Large intestine (tissue), 3 donors: Measurements from ENCODE around the gene CAVIN3. TPM values are rescaled to one million over a fixed set of nuclear protein-coding genes. Genes with fewer than 3 reads are reported as not detected.
"Not testable (repeated sequence)": the region's sequence is repeated elsewhere in the genome, so short reads cannot be mapped to it uniquely, and the experiment has no call there.

Experiments
- DNase-seq, 2 donors: peaks; one replicate each; pipeline versions ENCODE4 v3.0.0 to v3.0.0-alpha.2; 2013
- H3K27ac ChIP-seq: one replicate; pipeline ENCODE4 v1.5.1; 2013; ENCODE audit warnings: low read length
- H3K27me3 ChIP-seq: 2 replicates; pipeline ENCODE4 v1.6.1; 2013; ENCODE audit warnings: low read length; ENCODE audit not compliant: control insufficient read depth, insufficient read depth
- H3K36me3 ChIP-seq: 2 replicates; pipeline ENCODE4 v1.6.1; 2013; ENCODE audit warnings: low read length; ENCODE audit not compliant: control insufficient read depth, insufficient read depth
- H3K4me1 ChIP-seq: one replicate; pipeline ENCODE4 v1.6.1; 2013; ENCODE audit warnings: low read length; ENCODE audit not compliant: control insufficient read depth, insufficient read depth
- H3K4me3 ChIP-seq: one replicate; pipeline ENCODE4 v1.5.1; 2013; ENCODE audit warnings: low read length
- H3K9me3 ChIP-seq: one replicate; pipeline ENCODE4 v1.6.1; 2013; ENCODE audit warnings: mild to moderate bottlenecking, low read depth, low read length, moderate library complexity; ENCODE audit not compliant: control insufficient read depth
- WGBS: methylation state at CpG from one replicate; pipeline ENCODE4 v1.1.5; 2013; ENCODE audit warnings: low lambda C conversion rate; ENCODE audit not compliant: insufficient coverage; 5-methylcytosine and 5-hydroxymethylcytosine counted together
- polyA plus RNA-seq: library from polyadenylated mRNA; unstranded; fragments of 120-200 nt; gene quantifications from one replicate; pipeline ENCODE4 v1.2.1, GENCODE V29; 2013

The CAVIN3 gene
- polyA plus RNA-seq, 1 donor: 16.4 TPM

DNA sequence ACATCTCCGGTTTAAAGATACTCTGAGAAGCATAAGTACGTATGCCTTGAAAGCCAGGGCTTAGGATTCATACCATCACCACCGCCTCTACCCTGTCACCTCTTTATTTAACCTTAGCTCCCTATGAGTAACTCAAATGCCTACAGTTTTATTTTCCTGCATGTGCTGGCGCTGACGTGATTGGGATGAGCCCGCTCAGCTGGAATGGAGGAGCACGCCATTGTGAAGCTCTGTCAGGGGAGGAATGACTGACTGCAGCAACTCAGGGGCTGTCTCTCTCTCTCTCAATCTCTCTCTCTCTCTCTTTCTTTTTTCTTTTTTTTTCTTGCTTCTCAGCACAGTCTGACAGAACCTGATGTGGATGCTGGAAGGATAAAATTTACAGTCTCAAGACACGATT is 12.4 kb downstream of the CAVIN3 start:
- no peak overlapping the region for H3K27ac ChIP-seq
- WGBS: 69% methylated on average over 5 of the region's 8 CpGs
- H3K27me3 ChIP-seq: peaks cover 18% of the 10 kb centered on the region
- H3K36me3 ChIP-seq: no peaks in the 10 kb centered on the region
- H3K4me3 ChIP-seq: no peak overlapping the region
- no peak for DNase-seq
- H3K4me1 ChIP-seq: no peaks in the 10 kb centered on the region
- no peaks in the 10 kb centered on the region for H3K9me3 ChIP-seq

DNA sequence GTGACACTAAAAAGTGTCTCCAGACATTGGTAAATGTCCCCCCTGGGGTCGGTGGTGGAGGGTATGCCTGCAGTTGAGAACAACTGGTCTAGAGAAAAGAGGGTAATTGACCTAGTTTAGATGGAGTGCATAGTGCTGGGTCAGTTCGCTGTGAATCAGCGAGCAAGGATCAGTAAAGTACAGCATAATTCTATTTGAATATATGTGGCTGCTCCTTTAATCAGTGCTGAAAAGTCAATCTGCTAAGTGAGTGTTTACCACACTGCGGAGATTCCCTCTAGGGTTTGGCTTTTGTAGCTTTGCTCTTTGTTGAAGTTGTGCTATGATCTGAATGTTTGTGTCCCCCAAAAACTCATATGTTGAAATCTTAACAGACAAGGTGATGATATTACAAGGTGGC is 15.0 kb downstream of the CAVIN3 start:
- no CpG with 5 or more reads among the region's 4 CpGs for WGBS
- Histone ChIP-seq H3K36me3 (no peaks in the 10 kb centered on the region), H3K4me1 (no peaks in the 10 kb centered on the region)

GRCh38 chr11:6303661-6304060 is 16.6 kb downstream of the CAVIN3 start:
- DNase-seq: no peak
- H3K27me3 ChIP-seq: peaks cover 18% of the 10 kb centered on the region
- H3K4me3 ChIP-seq: no peak overlapping the region
- WGBS: 92% methylated on average over 2 of the region's 6 CpGs
- no peak overlapping the region for H3K27ac ChIP-seq
- no peaks in the 10 kb centered on the region for H3K36me3 ChIP-seq
- H3K4me1 ChIP-seq: no peaks in the 10 kb centered on the region
- no peaks in the 10 kb centered on the region for H3K9me3 ChIP-seq

More for the DNA sequence above, 15.0 kb downstream of the CAVIN3 start:
- no peak for DNase-seq
- H3K4me3 ChIP-seq: no peak overlapping the region
- no peaks in the 10 kb centered on the region for H3K9me3 ChIP-seq
- peaks cover 18% of the 10 kb centered on the region for H3K27me3 ChIP-seq
- H3K27ac ChIP-seq: no peak overlapping the region

- Histone ChIP-seq H3K36me3 (no peaks in the 10 kb centered on the region), H3K4me1 (no peaks in the 10 kb centered on the region)
Observed at GRCh38 chr11:6301096-6301495, 19.2 kb downstream of the CAVIN3 start.

DNA sequence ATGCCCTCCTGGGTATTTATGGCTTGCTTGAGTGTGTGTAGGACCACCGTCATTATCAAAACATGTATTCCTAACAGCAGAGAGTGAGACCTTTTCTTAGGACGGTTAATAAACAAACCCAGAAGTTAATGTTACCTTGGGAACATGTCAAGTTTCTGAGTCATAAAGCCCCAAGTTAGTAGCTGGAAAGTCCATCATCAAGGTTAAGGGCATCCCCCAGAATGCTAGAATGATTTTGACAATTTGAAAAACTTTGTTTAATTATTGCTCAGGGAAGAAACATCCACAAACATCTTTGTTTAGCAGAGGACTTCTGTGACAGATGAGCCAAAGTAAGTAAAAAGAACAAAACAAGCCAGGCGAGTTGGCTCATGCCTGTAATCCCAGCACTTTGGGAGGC is 20.0 kb downstream of the CAVIN3 start:
- Histone ChIP-seq H3K4me1 (no peaks in the 10 kb centered on the region), H3K9me3 (no peaks in the 10 kb centered on the region), H3K4me3 (no peak overlapping the region), H3K36me3 (no peaks in the 10 kb centered on the region), H3K27ac (no peak overlapping the region), H3K27me3 (peaks cover 5% of the 10 kb centered on the region)
- no peak for DNase-seq
- no CpG with 5 or more reads among the region's 3 CpGs for WGBS

More at GRCh38 chr11:6301096-6301495, 19.2 kb downstream of the CAVIN3 start:
- no peak overlapping the region for H3K4me3 ChIP-seq
- DNase-seq: no peak
- no peaks in the 10 kb centered on the region for H3K9me3 ChIP-seq
- H3K27me3 ChIP-seq: peaks cover 7% of the 10 kb centered on the region
- WGBS: 20% methylated on average over 1 of the region's 2 CpGs
- H3K27ac ChIP-seq: no peak overlapping the region

DNA sequence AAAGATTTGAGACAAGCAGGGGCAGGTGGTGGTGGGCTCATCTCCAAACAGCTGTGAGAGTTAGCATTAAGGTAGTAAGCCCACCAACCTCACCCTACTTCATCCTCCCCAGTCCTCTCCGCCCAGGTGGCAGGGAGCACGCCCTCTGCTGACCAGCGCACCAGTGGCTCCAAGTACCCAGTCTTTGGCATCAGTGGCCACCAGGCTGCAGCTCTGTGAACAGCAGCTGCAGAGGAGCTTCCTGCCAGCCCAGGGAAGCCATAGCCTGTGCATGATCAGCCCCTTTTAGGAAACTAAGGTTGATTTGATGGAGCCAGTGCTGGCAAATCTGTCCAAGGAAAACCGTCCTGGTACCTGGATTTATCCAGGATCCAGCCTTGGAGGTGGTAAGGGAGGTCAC is 21.7 kb downstream of the CAVIN3 start:
- H3K4me3 ChIP-seq: no peak overlapping the region
- no CpG with 5 or more reads among the region's 4 CpGs for WGBS
- no peak for DNase-seq
- H3K36me3 ChIP-seq: no peaks in the 10 kb centered on the region
- no peaks in the 10 kb centered on the region for H3K9me3 ChIP-seq
- H3K4me1 ChIP-seq: no peaks in the 10 kb centered on the region
- H3K27me3 ChIP-seq: peaks cover 2% of the 10 kb centered on the region
- H3K27ac ChIP-seq: no peak overlapping the region

DNA sequence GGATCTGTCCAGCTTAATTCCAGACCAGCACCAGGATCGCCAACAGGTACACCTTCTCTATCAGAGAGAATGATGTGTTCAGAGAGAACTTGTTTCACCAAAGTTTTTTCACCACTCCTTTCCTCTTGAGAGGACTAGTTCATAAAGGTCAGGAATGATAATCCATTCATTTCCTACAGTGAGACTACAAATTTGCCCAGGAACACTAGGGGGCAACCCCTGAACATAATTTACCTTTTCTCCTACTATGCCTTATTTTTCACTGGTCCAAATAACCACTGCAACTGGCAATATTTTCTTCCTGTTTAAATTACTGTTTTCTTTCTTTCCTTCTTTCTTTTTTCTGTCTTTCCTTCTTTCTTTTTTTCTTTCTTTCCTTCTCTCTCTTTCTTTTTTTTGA is 22.5 kb downstream of the CAVIN3 start:
- no peak for DNase-seq
- Histone ChIP-seq H3K4me1 (no peaks in the 10 kb centered on the region), H3K4me3 (no peak overlapping the region), H3K36me3 (no peaks in the 10 kb centered on the region), H3K9me3 (no peaks in the 10 kb centered on the region), H3K27ac (no peak overlapping the region), H3K27me3 (peaks cover 2% of the 10 kb centered on the region)
- whole genome bisulfite sequencing: no CpG with 5 or more reads among the region's 1 CpG

GRCh38 chr11:6285019-6285418 is 35.3 kb downstream of the CAVIN3 start:
- WGBS: no CpG with 5 or more reads among the region's 4 CpGs
- H3K27me3 ChIP-seq: peaks cover 13% of the 10 kb centered on the region
- no peak overlapping the region for H3K27ac ChIP-seq
- H3K36me3 ChIP-seq: no peaks in the 10 kb centered on the region
- no peak overlapping the region for H3K4me3 ChIP-seq
- no peak for DNase-seq
- peaks cover 2% of the 10 kb centered on the region for H3K4me1 ChIP-seq
- H3K9me3 ChIP-seq: no peaks in the 10 kb centered on the region

DNA sequence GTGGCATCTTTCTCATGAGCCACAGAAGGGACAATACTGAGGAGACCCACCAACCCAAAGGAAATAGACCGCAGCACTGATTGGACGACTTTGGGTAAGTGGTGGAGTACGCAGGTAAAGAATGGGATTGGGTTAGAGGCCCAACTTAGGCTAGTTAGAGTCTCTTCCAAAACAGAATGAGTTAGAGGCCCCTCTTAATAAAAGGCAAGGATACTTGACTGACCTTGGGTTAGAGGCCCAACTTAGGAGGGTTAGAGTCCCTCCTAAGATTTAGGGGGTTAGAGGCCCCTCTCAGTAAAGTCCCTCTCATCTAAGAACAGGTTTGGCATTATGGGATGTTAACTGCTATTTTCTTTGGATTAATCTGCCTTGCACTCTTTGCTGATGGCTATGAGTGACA is 36.1 kb downstream of the CAVIN3 start:
- Histone ChIP-seq H3K36me3 (no peaks in the 10 kb centered on the region), H3K27me3 (peaks cover 13% of the 10 kb centered on the region), H3K27ac (no peak overlapping the region), H3K9me3 (no peaks in the 10 kb centered on the region), H3K4me1 (peaks cover 2% of the 10 kb centered on the region), H3K4me3 (no peak overlapping the region)
- DNase-seq: no peak
- 100% methylated on average over 1 of the region's 3 CpGs for WGBS

DNA sequence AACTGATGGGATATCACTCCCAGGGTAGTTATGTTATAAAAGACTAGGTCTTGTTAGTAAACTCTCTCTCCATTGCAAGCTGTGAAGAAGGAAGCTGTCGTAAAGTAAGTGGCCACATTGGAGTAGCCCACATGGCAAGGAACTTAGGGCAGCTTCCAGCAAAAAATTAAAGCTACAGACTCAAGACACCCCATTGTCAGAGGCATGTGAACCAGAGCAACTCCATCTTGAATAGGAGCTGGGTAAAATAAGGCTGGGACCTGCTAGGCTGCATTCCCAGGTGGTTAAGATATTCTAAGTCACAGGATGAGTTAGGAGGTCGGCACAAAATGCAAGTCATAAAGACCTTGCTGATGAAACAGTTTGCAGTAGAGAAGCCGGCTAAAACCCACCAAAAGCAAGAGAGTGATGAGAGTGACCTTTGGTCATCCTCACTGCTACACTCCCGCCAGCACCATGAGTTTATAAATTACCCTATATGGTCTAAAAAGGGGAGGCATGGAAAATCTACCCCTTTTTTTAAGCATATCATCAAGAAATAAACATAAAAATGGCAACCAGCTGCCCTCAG is 36.8 kb downstream of the CAVIN3 start:
- H3K4me3 ChIP-seq: no peak overlapping the region
- H3K27me3 ChIP-seq: peaks cover 13% of the 10 kb centered on the region
- no peaks in the 10 kb centered on the region for H3K9me3 ChIP-seq
- no peaks in the 10 kb centered on the region for H3K36me3 ChIP-seq
- WGBS: no CpG with 5 or more reads among the region's 4 CpGs
- DNase-seq: no peak
- peaks cover 2% of the 10 kb centered on the region for H3K4me1 ChIP-seq
- no peak overlapping the region for H3K27ac ChIP-seq

DNA sequence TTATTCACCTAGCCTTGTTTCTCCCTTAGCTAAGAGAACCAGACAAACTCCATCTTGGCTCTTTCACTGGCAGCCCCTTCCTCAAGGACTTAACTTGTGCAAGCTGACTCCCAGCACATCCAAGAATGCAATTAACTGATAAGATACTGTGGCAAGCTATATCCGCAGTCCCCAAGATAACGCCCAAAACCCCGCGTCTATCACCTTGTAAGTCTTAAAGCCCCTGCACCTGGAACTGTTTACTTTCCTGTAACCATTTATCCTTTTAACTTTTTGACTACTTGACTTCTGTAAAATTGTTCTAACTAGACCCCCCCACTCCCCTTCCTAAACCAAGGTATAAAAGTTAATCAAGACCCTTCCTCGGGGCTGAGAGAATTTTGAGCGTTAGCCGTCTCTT is 39.5 kb downstream of the CAVIN3 start:
- not testable (repeated sequence) for H3K4me3 ChIP-seq, H3K36me3 ChIP-seq, H3K9me3 ChIP-seq, H3K4me1 ChIP-seq, DNase-seq, H3K27ac ChIP-seq
- WGBS: 40% methylated on average over 1 of the region's 7 CpGs
- peaks cover 13% of the 10 kb centered on the region for H3K27me3 ChIP-seq
